Lower leg skin (tissue), 3 donors: ENCODE data around the gene STX8.

ENCODE experiments used
- POLR2A ChIP-seq, 2 donors: fragments of 450-650 bp; IDR thresholded peaks; one replicate each; pipeline ENCODE4 v1.6.1; 2016 to 2017; ENCODE audit warnings: antibody characterized with exemption in 2 of 2, mild to moderate bottlenecking in 1 of 2, moderate library complexity in 1 of 2
- TF ChIP-seq, protein P1 (sequence below), 3 donors: fragments of 450-650 bp; IDR thresholded peaks; one replicate each; pipeline ENCODE4 v1.5.1; 2016; ENCODE audit warnings: antibody characterized with exemption in 3 of 3, mild to moderate bottlenecking in 3 of 3, moderate library complexity in 2 of 3

DNA sequence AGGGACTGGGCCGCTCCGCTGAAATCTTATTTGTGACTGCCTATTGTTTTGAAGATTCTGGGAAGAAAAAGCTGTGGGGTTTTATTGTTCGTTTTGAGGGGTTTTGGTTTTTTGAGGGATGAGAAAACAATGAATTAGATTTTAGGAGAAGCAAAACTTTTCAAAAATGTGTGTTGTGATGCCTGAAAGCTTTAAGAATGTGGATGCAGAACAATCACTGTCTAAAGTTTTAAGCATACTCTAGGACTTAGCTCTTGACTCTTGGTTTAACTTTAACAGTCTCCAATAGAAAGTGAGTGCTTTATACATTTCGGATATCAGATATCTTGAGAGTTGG is 1.7 kb upstream of the STX8 start:
- TF ChIP-seq, protein P1, sequence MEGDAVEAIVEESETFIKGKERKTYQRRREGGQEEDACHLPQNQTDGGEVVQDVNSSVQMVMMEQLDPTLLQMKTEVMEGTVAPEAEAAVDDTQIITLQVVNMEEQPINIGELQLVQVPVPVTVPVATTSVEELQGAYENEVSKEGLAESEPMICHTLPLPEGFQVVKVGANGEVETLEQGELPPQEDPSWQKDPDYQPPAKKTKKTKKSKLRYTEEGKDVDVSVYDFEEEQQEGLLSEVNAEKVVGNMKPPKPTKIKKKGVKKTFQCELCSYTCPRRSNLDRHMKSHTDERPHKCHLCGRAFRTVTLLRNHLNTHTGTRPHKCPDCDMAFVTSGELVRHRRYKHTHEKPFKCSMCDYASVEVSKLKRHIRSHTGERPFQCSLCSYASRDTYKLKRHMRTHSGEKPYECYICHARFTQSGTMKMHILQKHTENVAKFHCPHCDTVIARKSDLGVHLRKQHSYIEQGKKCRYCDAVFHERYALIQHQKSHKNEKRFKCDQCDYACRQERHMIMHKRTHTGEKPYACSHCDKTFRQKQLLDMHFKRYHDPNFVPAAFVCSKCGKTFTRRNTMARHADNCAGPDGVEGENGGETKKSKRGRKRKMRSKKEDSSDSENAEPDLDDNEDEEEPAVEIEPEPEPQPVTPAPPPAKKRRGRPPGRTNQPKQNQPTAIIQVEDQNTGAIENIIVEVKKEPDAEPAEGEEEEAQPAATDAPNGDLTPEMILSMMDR (IDR thresholded peaks at IDR 0.05), result no peak
- TF ChIP-seq POLR2A (IDR thresholded peaks at IDR 0.05), result no peak
